ENCODE results near the gene FOXF2.

FOXF2 gene

GRCh38 chr6:1391800-1392309, 2.5 kb downstream of the FOXF2 start:
- no peak for TF ChIP-seq ZNF274 (IDR thresholded peaks at IDR 0.05; ENCODE audit: low read depth, low read length)
- no peak overlapping the region; the same call in 1 of the 2 replicates for H3K4me3 ChIP-seq (ENCODE audit: low read length)

- H3K4me3 ChIP-seq (ENCODE audit: low read length), result no peak overlapping the region
- TF ChIP-seq ZNF274 (IDR thresholded peaks at IDR 0.05; ENCODE audit: low read depth, low read length), result no peak
These were observed 3.7 kb downstream of the FOXF2 start for GRCh38 chr6:1392813-1393640.

DNA sequence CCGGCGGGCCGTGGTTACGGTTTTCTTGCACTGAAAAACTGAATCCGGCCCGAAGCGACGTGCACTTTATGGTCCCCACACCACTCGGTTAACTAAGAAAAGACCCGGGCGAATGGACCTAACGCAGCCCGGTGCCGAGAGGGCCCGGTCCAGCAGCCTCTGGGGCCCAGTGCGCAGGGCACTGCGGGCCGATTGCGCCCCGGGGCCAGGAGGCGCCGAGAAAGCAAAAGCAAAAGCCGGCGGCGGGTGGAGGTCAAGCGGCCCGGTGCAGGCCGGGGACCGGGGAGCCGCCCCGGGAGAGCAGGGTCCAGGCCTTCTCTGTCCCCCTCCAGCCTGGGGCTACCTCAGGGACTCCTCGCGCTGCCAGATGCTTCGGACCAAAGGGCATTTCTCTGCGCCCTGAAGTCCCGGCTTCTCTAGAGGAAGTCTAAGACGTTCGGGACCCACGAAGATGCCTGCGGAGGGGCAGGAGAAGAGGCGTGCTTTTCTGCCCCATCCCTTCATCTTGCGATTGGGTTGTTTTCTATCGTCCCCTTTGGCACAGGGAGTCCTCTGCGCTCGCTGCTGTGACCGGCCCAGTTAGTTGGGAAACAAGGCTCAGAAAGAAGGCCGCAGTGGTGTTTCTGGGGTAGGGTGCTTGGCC, 4.4 kb downstream of the FOXF2 start:
- TF ChIP-seq ZNF274 (IDR thresholded peaks at IDR 0.05; ENCODE audit: low read depth, low read length), result no peak
- no peak overlapping the region for H3K4me3 ChIP-seq (ENCODE audit: low read length)

DNA sequence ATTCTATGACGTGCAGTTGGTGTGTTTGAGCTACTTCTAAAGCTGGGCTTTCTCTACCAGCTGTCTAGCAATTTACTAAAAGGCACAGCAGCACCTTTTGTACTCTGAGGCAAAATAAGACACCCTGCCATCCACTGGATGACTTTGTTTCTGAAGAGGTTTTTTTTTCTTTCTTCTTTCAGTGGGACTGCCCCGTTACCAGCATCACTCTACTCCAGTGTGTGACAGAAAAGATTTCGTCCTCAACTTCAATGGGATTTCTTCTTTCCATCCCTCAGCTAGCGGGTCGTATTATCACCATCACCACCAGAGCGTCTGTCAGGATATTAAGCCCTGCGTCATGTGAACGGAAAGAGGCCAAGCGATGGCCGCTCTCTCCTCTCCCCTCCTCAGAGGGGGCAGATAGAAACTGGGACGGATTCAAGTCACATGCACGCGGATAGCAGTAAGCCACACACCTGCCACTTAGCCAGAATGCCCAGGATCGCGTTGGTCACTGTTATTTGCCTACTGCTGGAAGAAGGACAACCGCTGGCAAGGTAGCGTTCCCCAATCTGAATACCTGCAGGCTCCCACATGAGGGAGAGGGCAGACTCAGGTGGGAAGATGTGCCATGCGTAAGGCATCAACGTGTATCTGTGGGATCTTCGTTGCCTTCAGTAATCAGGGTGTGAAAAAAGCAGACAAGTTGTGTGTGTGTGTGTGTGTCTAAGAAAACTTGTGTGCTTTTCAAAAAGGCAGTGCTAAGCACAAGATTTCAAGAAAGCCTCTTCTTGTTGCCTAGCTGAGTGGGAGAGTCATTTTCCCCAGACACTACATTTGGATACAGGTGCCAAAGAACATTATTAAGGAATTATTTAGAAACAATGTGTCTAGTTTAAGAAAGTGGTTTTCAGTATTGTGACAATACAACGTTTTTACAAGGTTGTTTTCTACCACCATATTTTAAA, 5.4 kb downstream of the FOXF2 start:
- H3K4me3 ChIP-seq (ENCODE audit: low read length), result no peak overlapping the region
- no peak for TF ChIP-seq ZNF274 (IDR thresholded peaks at IDR 0.05; ENCODE audit: low read depth, low read length)

DNA sequence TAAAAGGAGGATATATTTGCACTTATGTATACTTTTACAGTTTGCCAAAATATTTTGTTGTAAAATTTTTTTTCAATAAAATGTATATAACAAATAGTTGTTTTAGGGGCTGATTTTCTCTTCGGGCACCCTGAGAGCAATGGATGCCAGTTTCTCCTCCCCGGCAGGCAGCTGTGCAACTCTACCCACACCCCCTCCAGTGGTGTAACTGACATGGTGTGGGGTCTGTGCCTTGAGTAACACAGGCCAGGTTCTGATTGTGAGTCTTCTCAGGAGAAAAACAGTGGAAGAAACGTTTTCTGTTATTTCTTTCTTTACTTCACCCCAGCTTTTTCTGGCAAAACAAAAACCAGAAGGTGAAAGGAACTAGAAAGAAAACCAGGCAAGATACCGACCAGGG, 6.1 kb downstream of the FOXF2 start:
- H3K4me3 ChIP-seq (ENCODE audit: low read length), result no peak overlapping the region

GRCh38 chr6:1395941-1396908, 6.8 kb downstream of the FOXF2 start:
- TF ChIP-seq ZNF274 (IDR thresholded peaks at IDR 0.05; ENCODE audit: low read depth, low read length), result no peak
- no peak overlapping the region for H3K4me3 ChIP-seq (ENCODE audit: low read length)

More for the DNA sequence above, 6.1 kb downstream of the FOXF2 start:
- no peak for TF ChIP-seq ZNF274 (IDR thresholded peaks at IDR 0.05; ENCODE audit: low read depth, low read length)

DNA sequence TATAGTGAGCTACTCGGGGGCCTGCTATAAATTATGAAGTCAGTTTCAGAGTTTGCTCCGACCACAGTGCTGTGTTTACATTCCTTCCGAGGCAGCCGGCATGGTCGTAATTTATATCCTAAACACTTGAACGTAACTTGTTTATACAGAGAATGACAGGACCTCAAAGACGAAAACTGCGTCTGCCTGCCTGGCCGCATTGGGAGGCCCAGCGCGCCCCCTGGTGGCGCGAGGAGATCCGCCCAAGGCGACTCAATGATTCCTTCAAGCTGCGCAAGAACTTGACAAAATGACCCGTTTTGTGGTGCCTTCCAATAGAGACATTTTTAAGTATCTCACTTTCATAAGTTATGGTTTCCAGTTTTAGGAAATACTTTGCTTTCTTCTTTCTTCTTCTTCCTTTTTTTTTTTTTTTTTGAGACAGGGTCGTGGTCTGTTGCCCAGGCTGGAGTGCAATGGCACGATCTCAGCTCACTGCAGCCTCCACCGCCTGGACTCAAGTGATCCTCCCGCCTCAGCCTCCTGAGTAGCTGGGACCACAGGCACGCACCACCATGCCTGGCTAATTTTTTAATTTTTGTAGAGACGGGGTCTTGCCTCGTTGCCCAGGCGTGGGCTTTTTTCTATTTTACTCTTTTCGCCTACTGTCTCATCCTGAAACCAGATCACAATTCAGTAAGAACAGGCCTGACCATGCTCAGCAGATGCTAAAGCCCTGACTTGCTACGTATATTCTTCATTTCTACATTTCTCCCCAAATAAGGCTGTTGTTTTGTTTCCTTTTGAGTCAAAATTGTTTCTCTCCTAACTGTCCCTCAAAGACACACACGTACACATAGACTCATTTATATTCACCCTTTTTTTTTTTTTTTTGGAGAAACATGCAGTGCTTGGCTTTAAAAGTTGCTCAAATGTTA, 7.8 kb downstream of the FOXF2 start:
- no peak overlapping the region for H3K4me3 ChIP-seq (ENCODE audit: low read length)
- TF ChIP-seq ZNF274 (IDR thresholded peaks at IDR 0.05; ENCODE audit: low read depth, low read length), result no peak

- TF ChIP-seq ZNF274 (IDR thresholded peaks at IDR 0.05; ENCODE audit: low read depth, low read length), result no peak
- no peak overlapping the region for H3K4me3 ChIP-seq (ENCODE audit: low read length)
These were observed 9.9 kb downstream of the FOXF2 start for GRCh38 chr6:1399085-1399780.

- TF ChIP-seq ZNF274 (IDR thresholded peaks at IDR 0.05; ENCODE audit: low read depth, low read length), result no peak
- H3K4me3 ChIP-seq (ENCODE audit: low read length), result no peak overlapping the region
These were observed 10.9 kb downstream of the FOXF2 start for GRCh38 chr6:1400126-1400850.

- no peak overlapping the region for H3K4me3 ChIP-seq (ENCODE audit: low read length)
- TF ChIP-seq ZNF274 (IDR thresholded peaks at IDR 0.05; ENCODE audit: low read depth, low read length), result no peak
These were observed 13.0 kb downstream of the FOXF2 start for GRCh38 chr6:1402369-1402768.

DNA sequence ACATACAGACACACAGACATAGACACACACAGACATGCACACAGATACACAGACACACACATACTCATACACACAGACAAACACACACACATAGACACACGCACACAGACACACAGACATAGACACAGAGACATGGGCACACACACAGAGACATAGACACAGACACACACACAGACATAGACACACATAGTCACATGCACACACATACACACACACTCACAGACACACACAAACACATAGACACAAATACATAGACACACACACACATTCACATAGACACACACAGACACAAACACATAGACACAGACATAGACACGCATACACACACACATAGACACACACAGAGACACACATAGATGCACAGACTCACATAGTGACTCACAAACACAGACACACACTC, 13.5 kb downstream of the FOXF2 start:
- no peak overlapping the region for H3K4me3 ChIP-seq (ENCODE audit: low read length)
- TF ChIP-seq ZNF274 (IDR thresholded peaks at IDR 0.05; ENCODE audit: low read depth, low read length), result no peak

All from GM08714 (cell line).